NCI-H774 (cell line): ENCODE results near the gene FOXC1.

Experiments
- DNase-seq: peaks from one replicate; lab custom pipeline; 2025; lab: John Stamatoyannopoulos, UW

FOXC1 gene

GRCh38 chr6:1612299-1612973, 2.7 kb downstream of the FOXC1 start:
- DNase-seq, result no peak

DNA sequence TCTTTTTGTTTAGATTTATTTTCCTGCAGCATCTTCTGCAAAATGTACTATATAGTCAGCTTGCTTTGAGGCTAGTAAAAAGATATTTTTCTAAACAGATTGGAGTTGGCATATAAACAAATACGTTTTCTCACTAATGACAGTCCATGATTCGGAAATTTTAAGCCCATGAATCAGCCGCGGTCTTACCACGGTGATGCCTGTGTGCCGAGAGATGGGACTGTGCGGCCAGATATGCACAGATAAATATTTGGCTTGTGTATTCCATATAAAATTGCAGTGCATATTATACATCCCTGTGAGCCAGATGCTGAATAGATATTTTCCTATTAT, 3.2 kb downstream of the FOXC1 start:
- no peak for DNase-seq

- no peak for DNase-seq
These were observed 3.6 kb downstream of the FOXC1 start for GRCh38 chr6:1613346-1613687.

- no peak for DNase-seq
These were observed 4.2 kb downstream of the FOXC1 start for GRCh38 chr6:1613688-1614447.

GRCh38 chr6:1614448-1615150, 4.9 kb downstream of the FOXC1 start:
- DNase-seq, result no peak

DNA sequence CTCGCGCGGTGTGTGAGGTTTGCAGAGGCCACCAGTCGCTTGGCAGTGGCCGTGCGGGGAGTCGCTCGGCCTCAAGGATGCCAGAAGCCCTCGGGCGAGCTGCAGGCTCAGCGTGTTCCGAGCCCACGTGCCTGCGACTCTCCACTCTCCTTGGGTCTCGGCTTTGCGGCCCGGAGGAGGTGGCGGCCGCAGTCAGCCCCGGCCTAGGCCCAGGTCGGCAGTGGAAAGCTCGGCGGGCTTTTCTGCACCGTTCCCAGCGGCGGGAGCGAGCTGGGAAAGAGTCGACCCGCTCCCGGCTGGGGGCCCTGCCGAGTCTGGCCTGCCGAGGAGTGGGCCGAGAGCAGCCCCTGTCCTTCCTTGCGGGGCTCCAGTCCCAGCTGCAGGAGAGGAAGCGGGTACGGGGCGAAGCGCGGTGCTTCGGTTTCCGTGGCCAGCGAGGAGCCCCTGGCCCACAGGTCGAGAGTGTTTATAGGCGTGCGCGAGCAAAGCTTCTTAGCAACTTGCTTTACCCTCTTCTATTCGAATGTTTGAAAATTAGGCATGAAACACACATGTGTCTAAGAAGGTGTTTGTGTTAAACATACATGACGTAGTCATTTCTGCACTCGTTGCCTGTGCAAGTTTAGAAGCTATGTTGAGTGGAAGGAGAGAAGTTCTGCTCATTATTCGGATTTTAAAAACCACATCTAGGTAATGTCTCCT, 5.6 kb downstream of the FOXC1 start:
- DNase-seq, result no peak

DNA sequence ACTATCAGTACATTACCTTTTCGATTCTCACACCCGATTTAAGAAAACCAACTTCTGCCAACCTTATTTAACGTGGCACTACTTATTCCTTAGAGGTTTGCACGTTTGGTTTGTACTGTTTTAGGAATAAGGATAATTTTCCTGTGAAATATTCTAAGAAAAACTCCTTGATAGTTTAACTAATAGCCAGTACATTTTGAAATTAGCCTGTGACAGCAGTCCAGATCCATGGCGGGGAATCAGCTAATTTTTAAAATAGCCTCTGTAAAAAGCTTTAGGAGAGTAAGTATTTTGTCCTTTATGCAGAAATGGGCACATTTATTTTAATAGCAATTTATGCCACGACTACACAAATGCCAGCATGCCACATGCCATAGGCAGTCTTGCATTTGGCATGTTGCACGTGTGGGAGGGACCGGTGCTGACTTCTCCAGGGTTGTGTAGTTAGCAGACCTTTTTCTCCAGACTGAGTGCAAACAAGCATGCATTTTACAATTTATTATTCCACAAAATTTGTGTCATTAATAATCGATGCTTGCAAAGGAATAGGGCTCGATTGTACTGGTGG, 6.2 kb downstream of the FOXC1 start:
- no peak for DNase-seq

GRCh38 chr6:1616701-1617463, 7.2 kb downstream of the FOXC1 start:
- DNase-seq, result no peak

DNA sequence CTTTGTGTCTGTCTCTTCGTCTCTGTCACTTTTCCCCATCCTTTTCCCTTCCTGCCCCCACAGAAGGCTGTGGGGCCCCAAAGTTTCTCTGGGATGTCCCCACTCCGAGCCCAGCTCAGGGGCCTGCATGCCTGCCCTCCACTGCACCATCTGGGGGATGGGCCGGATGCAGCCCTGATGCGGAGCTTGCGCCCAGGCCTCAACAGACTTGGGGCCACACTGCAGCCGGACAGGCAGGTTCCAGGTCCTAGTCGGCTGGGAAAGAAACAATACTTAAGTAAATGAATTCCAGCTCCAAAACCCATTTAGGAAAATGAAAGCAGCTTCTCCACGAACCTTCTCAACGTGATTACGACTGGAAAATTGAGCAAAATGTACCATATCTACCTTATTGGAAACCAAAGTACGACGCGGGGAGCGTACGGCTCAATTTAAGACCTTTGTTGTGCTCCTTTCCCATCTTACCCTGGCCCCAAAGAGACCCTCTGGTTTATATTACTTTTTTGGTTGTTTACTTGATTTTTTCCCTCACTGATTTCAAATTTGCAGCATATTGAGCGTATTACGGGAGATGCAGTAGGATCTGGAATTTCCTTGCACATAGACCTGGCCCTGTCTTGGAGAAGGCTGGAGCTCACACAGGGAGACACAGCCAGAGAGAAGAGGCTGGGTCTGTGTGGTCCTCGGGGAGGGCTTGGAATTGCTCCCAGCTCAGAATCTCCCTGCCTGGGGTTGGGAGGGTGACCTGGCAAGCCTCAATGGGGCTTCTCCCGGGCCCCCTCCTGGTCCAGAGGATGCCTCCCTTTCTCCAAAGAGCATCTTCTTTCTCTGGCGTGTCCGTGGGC, 8.0 kb downstream of the FOXC1 start:
- DNase-seq, result no peak

- DNase-seq, result no peak
These were observed 8.8 kb downstream of the FOXC1 start for GRCh38 chr6:1618311-1619097.

- no peak for DNase-seq
These were observed 9.5 kb downstream of the FOXC1 start for GRCh38 chr6:1619098-1619672.

DNA sequence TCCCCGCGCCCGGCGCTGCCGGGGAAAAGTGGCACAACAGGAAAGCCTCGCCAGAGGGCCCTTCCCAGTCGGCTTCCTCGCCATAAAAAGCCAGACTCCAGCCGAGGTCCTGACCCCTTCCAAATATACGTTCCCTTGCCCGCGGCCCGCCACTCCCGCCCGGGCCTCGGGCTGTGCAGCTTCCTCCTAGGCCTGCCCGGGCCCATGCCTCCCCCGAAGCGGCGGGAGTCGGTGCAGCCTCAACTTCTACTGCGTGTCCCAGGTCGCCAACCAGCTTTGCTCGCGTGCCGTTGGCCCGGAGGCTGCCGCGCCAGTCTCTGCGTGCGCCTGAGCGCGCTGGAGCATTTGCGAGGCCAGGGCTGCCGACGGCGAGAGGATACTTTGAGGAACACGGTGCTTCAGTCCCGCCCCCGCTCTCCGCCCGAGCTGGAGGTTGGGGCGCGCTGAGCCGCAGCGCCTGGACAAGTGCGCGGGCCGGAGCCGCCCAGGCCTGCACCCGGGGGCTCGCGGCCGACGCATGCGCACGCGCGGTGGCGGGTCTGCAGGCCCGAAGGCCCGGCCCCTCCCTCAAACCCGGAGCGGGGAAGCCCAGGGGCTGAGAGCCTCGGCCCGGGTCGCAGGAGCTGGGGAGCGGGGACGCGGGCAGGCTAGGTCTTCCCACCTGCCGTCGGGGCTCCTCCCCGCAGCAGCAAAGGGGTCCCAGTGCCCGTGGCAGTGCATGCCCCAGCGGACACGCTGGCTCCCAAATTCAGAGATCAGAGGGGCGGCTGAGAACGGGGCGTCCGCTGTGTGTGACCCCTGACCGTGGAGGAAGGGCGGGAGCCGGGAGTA, 10.2 kb downstream of the FOXC1 start:
- no peak for DNase-seq

DNA sequence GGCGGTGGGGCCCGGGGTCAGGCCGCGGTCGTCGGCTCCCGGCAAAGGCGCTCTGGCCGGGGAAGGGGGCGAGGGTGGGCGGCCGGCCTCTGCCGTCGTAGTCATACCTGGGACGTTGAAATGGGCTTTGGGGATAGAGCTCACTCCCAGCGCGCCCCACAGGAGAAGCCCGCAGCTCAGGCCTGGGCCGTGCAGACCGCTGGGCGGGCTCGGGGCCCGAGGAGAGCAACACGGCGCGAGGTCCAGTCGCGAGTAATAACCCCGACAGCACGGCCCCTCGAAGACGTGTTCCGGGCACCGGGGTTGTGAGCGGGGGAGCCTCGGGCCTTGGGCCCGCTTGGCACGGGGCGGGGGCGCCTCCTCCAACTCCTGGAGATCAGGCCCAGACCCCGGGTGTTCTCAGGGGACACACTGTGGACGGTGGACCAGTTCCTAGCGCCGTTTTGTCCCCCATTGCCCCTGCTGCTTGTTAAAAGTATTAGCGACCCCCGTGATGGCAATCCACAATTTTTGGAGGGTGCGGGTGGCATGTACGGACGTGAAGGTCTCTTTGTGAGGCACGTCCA, 10.9 kb downstream of the FOXC1 start:
- DNase-seq, result no peak

GRCh38 chr6:1621070-1621701, 11.5 kb downstream of the FOXC1 start:
- DNase-seq, result no peak

DNA sequence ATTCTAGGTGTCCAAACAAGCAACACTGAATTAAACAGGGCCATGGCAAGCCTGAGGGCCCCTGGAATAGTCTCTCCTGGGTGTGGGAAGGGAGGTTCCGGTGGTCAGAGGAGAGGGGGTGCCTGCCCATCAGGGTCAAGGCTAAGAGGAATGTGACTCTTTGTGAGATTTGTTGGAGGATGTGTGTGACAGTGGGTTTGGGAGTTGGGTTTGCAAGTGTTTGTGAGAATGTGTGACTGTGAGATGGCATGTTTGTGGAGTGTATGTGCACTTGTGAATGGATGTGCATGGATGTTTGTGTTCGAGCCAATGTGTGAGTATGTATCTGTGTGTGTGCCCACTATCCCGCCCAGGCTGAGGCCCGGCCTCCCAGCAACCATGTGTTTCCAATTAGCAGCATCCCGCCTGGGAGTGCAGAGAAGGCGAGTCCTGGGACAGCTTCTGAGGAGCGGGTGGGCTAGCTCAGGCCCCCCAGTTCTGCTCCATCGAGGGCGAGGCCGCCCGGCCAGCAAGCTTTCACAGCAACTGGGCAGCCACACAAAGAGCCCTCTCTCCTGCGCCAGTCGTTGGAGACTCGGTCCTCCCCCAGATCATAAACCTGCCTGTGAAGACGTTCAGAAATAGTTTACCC, 12.6 kb downstream of the FOXC1 start:
- DNase-seq, result no peak

- DNase-seq, result no peak
These were observed 13.4 kb downstream of the FOXC1 start for GRCh38 chr6:1622851-1623768.
